ENCODE measurements around the gene MTHFD2L.

GRCh38 chr4:74156521-74156920 is 1.4 kb upstream of the MTHFD2L start:
- TF ChIP-seq EZH2 (IDR thresholded peaks at IDR 0.05; ENCODE audit: borderline replicate concordance) (no peak), CTCF (IDR thresholded peaks at IDR 0.05; ENCODE audit: poor library complexity) (no peak)
